HG03139 (cell line): Measurements from ENCODE around the gene CNTFR.
"Not testable (repeated sequence)": the region's sequence is repeated elsewhere in the genome, so short reads cannot be mapped to it uniquely, and the experiment has no call there.

ENCODE experiments used
- ATAC-seq: cut with Tn5 transposase; IDR thresholded peaks from one replicate; pipeline ENCODE4 v1.9.1; 2021; ENCODE audit not compliant: unreplicated experiment

CNTFR gene

DNA sequence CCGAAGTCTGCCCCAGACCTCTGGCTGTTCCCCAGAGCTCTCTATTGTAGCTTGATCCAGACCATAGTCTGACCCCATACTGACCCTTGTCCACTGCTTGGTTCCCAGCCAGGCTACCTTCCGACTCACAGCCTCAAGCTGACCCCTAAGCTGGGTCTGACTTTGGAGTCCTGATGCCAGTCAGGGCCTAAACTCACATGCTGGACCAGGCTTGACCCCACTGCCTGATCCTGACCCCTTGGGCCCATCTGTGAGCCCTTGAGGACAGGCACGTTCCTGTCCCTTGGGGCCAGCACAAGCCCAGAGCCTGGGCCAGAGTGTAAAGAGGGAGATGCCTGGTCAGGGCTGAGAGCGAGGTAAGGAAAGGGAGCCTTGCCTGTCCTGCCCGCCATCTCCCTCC lies 34.0 kb downstream of the CNTFR start:
- ATAC-seq: no peak

- no peak for ATAC-seq
Observed at GRCh38 chr9:34555002-34555348, 34.5 kb downstream of the CNTFR start.

- no peak for ATAC-seq
Observed at GRCh38 chr9:34554211-34555001, 35.1 kb downstream of the CNTFR start.

GRCh38 chr9:34553511-34554021 lies 36.0 kb downstream of the CNTFR start:
- no peak for ATAC-seq

DNA sequence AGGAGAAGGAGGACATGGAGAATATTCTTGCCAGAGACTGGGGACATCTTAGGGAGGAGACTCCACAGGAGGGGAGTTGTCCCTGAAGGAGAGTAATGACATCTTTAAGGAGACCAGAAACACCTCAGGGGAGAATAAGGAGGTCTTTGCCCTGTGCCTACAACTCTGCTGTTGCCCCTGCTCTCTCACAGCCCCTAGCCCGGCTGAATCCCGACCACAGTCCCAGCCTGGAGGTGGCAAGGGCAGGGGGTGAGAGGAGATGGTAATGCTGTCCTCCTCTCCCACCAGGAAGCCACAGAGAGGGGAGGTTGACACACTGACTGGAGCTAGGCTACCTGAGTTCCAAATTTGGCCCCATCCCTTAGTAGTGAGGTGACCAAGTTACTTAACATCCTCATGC lies 36.5 kb downstream of the CNTFR start:
- no peak for ATAC-seq

DNA sequence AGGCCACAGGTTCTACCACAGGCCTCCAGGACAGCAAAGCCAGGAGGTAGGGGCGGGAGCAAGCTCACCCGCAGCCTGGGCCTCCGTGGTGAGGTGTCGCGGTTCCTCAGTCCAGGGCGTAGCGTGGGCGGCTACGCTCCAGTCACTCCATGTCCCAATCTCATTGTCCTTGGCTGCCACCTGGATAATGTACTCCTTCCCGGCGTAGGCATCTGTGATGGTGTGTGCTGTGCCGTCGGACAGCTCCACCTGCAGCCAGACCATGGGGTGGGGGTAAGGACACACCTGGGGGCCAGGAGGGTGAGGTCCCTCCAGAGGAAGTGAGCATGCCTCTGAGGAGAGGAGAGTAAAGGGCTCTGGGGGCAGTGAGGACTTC lies 36.9 kb downstream of the CNTFR start:
- ATAC-seq: no peak

GRCh38 chr9:34551751-34552605 lies 37.5 kb downstream of the CNTFR start:
- ATAC-seq: no peak

DNA sequence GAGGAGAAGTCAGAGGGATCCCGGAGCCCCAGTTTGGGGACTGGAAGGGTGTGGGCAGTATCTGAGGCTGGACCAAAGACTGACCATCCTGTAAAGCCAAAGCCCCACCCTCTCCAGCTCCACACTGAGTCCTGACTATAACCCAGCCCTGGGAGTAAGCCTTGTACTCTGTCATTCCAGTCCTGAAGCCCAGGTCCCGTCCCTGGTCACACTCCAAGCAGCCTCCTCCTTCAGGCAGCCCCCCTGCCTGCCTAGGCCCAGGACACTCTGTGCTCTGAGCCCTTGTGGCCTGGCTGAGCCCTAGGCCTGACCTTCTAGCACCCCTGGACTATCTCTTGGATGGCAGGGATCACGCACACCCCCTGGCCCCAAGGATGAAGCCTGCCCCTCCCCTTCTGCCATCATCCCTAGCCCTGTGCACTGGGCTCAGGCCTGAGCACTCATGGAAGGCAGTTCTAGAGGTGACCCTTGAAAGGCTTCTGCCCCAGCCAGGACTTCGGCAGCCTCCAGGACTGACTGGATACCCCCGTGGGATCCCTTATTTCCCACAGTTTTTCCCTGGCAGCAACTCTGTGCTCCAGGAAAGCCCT lies 38.7 kb downstream of the CNTFR start:
- ATAC-seq: no peak

- no peak for ATAC-seq
Observed at GRCh38 chr9:34550016-34550680, 39.4 kb downstream of the CNTFR start.

DNA sequence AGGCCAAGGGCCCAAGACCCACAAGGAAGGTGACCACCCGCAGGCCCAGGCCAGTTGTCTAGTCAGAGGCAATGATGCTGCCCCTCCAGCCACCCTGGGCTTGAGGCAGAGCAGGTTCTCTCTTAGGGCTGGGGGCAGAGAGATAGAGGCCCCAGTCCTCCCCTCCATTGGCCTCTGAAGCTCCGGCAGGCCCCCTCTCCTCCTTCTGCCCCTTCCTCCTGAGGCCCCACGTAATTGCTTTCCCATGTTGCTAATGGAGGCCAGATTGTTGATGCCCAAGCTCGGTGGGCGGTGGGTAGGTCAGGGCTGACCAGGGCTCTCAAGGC lies 40.2 kb downstream of the CNTFR start:
- no peak for ATAC-seq

DNA sequence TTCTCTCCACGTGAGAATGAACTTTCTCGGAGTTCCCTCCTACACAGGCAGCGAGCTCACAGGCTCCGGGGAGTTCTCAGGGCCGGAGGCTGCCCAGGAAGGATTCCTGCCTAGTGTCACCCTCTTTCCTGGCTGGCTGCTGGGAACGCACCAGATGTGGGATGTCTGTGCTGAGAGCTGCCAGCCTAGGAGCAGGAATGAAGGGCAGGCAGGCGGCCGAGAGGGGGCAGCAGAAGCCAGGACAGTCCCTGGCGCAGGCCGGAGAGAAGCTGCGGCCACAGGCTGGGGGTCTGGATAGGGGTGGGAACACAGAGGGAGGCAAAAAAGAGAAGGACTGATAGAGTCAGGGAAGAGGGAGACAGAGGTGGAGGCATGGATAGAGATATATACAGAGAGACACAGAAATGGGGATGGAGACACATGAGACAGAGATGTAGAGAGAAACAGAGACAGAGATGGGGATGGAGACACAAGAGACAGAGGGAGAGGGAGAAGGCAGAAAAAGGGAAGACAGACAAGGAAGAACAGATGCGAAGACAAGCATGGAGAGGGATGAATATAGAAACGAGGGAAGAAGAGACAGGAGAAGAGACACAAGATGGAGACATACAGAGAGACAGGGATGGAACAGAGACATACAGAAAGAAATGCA lies 41.4 kb downstream of the CNTFR start:
- ATAC-seq: no peak

DNA sequence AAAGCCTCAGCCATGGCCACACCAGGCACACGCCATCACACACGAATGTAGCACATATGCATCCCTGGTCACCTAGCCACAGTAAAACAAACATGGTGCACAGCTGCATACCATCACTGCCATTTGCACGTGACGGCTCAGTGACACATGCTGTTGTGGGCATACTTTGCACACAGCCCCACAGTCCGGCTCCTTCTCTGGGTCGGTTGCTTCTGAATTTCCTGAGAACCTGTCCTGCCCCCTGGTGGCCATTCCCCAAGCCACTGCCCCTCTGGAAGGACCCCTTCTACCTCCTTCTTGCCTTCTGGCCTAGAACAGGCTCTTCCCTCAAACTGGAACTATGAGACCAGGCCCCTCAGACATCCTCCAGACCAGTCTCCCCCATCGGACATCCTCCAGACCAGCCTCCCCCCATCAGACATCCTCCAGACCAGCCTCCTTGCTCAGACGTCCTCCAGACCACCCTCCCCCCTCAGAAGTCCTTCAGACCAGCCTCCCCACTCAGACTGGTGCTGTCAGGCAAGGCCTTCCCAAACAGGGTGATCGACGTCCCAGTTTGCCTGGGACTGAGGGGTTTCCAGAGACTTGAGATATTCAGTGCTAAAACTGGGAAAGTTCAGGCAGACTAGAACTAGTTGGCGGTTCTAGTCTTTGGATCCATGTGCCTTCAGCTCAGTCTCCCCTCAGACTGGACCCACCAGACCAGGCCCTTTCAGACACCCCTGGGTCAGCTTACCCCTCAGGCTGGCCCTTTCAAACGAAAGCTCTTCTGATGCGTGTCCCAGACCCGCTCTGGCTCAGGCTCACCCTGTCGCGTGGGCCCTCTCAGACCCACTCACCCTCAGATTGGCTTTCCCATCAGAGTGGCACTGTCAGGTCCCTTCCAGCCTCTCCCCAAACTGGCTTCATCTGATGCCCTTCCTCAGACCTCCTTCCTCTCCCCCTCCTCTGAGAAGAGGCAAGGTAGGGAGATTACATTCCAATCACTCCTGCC lies 42.4 kb downstream of the CNTFR start:
- ATAC-seq: no peak

DNA sequence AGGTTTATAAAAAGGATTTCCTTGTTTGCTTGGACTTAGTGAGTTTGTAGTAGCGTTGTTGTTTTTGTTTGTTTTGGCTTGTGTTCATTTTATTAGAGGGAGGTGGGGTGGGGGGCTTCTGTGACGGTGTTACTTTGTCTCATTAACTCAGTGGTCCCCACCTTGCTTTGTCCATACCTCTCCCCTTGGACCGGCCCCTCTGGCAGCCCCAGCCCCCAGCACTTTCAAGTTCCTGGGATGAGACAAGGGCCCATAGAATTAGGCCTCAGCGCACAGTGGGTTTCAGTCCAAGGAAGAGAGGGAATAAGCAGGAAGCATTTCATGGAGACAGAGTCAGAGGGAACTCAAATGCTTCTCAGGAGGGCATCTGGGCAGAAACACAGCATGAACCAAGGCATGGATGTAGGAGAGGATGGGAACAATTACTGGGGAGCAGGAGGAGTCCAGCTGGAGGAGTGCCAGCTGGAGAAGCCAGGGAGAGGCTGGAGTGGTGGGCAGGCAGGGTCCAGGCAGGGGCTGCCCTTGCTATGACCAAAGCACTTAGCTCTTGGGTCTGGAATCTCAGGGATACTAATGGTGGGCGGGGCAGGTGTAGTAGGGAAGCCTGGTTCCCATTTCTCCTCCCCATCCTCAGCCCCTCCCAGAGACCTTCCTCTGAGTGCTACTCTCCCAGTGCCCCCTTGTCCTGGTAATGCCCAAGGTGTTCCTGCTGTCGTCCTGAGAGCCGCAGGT lies 43.3 kb downstream of the CNTFR start:
- ATAC-seq: no peak

- ATAC-seq: no peak
Observed at GRCh38 chr9:34545497-34545896, 44.0 kb downstream of the CNTFR start.

GRCh38 chr9:34544035-34544434 lies 45.5 kb downstream of the CNTFR start:
- ATAC-seq: no peak

GRCh38 chr9:34541540-34541939 lies 48.0 kb downstream of the CNTFR start:
- ATAC-seq: no peak

GRCh38 chr9:34540827-34541226 lies 48.7 kb downstream of the CNTFR start:
- no peak for ATAC-seq

DNA sequence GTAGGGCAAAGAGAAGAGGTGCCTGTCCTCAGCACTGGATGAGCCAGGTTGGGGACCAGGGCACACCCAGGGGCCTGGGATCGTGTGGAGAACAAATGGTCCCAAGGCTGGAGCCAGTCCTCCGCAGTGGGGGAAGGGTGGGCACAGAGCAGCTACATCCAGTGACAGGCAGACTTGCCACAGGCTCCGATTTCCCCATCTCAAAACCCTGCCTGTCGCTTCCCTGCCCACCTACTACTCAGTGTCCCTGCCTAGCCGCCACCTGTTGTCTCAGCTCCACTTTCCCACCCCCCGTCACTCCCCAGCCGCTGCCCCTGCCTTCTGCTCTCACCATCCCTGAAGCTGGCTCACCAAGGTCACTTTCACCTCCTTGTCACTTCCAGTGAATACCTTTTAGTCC lies 52.8 kb downstream of the CNTFR start:
- no peak for ATAC-seq

DNA sequence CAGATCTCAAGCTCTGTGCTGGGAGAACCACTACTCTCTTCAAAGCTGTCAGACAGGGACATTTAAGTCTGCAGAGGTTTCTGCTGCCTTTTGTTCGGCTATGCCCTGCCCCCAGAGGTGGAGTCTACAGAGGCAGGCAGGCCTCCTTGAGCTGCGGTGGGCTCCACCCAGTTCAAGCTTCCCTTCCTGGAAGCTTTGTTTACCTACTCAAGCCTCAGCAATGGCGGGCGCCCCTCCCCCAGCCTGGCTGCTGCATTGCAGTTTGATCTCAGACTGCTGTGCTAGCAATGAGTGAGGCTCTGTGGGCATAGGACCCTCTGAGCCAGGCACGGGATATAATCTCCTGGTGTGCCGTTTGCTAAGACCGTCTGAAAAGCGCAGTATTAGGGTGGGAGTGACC lies 57.5 kb downstream of the CNTFR start:
- not testable (repeated sequence) for ATAC-seq
